ENCODE measurements around the gene GLDN. TPM values are rescaled to one million over a fixed set of nuclear protein-coding genes. Genes with fewer than 3 reads are reported as not detected.

Gene GLDN
- total RNA-seq, 1 donor from 2014 or later, result 0.09 TPM

GRCh38 chr15:51331141-51331540 lies 10.3 kb upstream of the GLDN start:
- Mint-ChIP-seq H3K27ac (ENCODE audit: unreplicated experiment) (no peak overlapping the region), H3K27me3 (ENCODE audit: low read depth, unreplicated experiment) (peaks cover 17% of the 10 kb centered on the region), H3K9me3 (ENCODE audit: unreplicated experiment) (no peaks in the 10 kb centered on the region), H3K4me1 (ENCODE audit: low read depth, unreplicated experiment) (peaks cover 4% of the 10 kb centered on the region), H3K4me3 (ENCODE audit: unreplicated experiment) (no peak overlapping the region), H3K36me3 (ENCODE audit: low read depth, unreplicated experiment) (no peaks in the 10 kb centered on the region)
- peaks cover 3% of the 10 kb centered on the region for H3K27me3 ChIP-seq (ENCODE audit: insufficient read depth, low read length)
- H3K4me1 ChIP-seq (ENCODE audit: insufficient read depth, low read length), result peaks cover 7% of the 10 kb centered on the region
- no peak for TF ChIP-seq EZH2 (IDR thresholded peaks at IDR 0.05; ENCODE audit: insufficient read depth, low read length)
- TF ChIP-seq CTCF (IDR thresholded peaks at IDR 0.05; ENCODE audit: insufficient read depth, low read depth, low read length), result no peak
- H3K4me3 ChIP-seq (ENCODE audit: insufficient read depth, low read depth, low read length), result no peak overlapping the region
- H2AFZ ChIP-seq (ENCODE audit: low read depth, low read length), result no peak overlapping the region
- no peak overlapping the region for H3K9ac ChIP-seq (ENCODE audit: low read length)
- no peaks in the 10 kb centered on the region for H3K9me3 ChIP-seq (ENCODE audit: insufficient read depth, low read depth, low read length)
- no peak for FAIRE-seq
- H3K79me2 ChIP-seq (ENCODE audit: insufficient read depth, low read length), result no peaks in the 10 kb centered on the region
- no peak overlapping the region for H3K27ac ChIP-seq (ENCODE audit: low read depth, low read length)
- H4K20me1 ChIP-seq (ENCODE audit: insufficient read depth, low read length), result no peaks in the 10 kb centered on the region
- peak overlapping the region; percentile 14 for H3K4me2 ChIP-seq (ENCODE audit: low read length)
- DNase-seq (ENCODE audit: low read depth), result peak; percentile 55
- no peaks in the 10 kb centered on the region for H3K36me3 ChIP-seq (ENCODE audit: insufficient read depth, low read length)

GRCh38 chr15:51332206-51333147 lies 9.0 kb upstream of the GLDN start:
- no peak for FAIRE-seq
- H3K27me3 Mint-ChIP-seq (ENCODE audit: low read depth, unreplicated experiment), result peaks cover 18% of the 10 kb centered on the region
- H3K27ac ChIP-seq (ENCODE audit: low read depth, low read length), result no peak overlapping the region

More at GRCh38 chr15:51332206-51333147, 9.0 kb upstream of the GLDN start:
- no peak for TF ChIP-seq EZH2 (IDR thresholded peaks at IDR 0.05; ENCODE audit: insufficient read depth, low read length)
- no peak for TF ChIP-seq CTCF (IDR thresholded peaks at IDR 0.05; ENCODE audit: insufficient read depth, low read depth, low read length)
- no peak overlapping the region for H3K27ac Mint-ChIP-seq (ENCODE audit: unreplicated experiment)
- Histone ChIP-seq H4K20me1 (ENCODE audit: insufficient read depth, low read length) (no peaks in the 10 kb centered on the region), H3K9me3 (ENCODE audit: insufficient read depth, low read depth, low read length) (no peaks in the 10 kb centered on the region), H3K27me3 (ENCODE audit: insufficient read depth, low read length) (no peaks in the 10 kb centered on the region), H3K79me2 (ENCODE audit: insufficient read depth, low read length) (no peaks in the 10 kb centered on the region), H3K36me3 (ENCODE audit: insufficient read depth, low read length) (no peaks in the 10 kb centered on the region), H3K9ac (ENCODE audit: low read length) (no peak overlapping the region), H3K4me2 (ENCODE audit: low read length) (no peak overlapping the region), H3K4me1 (ENCODE audit: insufficient read depth, low read length) (peaks cover 7% of the 10 kb centered on the region), H3K4me3 (ENCODE audit: insufficient read depth, low read depth, low read length) (no peak overlapping the region), H2AFZ (ENCODE audit: low read depth, low read length) (no peak overlapping the region)
- DNase-seq (ENCODE audit: low read depth), result peak; percentile 33
- H3K36me3 Mint-ChIP-seq (ENCODE audit: low read depth, unreplicated experiment), result no peaks in the 10 kb centered on the region
- no peak overlapping the region for H3K4me3 Mint-ChIP-seq (ENCODE audit: unreplicated experiment)
- H3K4me1 Mint-ChIP-seq (ENCODE audit: low read depth, unreplicated experiment), result peaks cover 4% of the 10 kb centered on the region
- peaks cover 2% of the 10 kb centered on the region for H3K9me3 Mint-ChIP-seq (ENCODE audit: unreplicated experiment)

All from astrocyte (in vitro differentiated cells and primary cell).